RWPE2 (cell line): ENCODE measurements around the gene RBMS1.
A peak's percentile ranks its signal among the peaks of the same experiment; 100 is the strongest.

ENCODE experiments used
- ATAC-seq: fragments of 200-7000 bp; cut with Tn5 transposase; 3 replicates; pipeline ENCODE4 v1.9.1; 2021; ENCODE audit warnings: low read depth
- DNase-seq: peaks from one replicate; pipeline ENCODE4 v3.0.0-alpha.2; 2020; ENCODE audit warnings: low spot score
- H3K27ac ChIP-seq: fragments of 450-650 bp; 2 replicates; pipeline ENCODE4 v1.5.1; 2017; ENCODE audit warnings: mild to moderate bottlenecking; ENCODE audit not compliant: poor library complexity, severe bottlenecking
- H3K27me3 ChIP-seq: fragments of 250-450 bp; sonication (Bioruptor Pico); 2 replicates; pipeline ENCODE4 v1.5.1; 2021; ENCODE audit warnings: mild to moderate bottlenecking, moderate library complexity; ENCODE audit not compliant: insufficient read depth, poor library complexity, severe bottlenecking
- H3K36me3 ChIP-seq: fragments of 250-450 bp; sonication (Bioruptor Pico); 2 replicates; pipeline ENCODE4 v1.5.1; 2020; ENCODE audit warnings: low read depth, mild to moderate bottlenecking, moderate library complexity
- H3K4me1 ChIP-seq: fragments of 250-450 bp; sonication (Bioruptor Pico); 2 replicates; pipeline ENCODE4 v1.5.1; 2021; ENCODE audit warnings: mild to moderate bottlenecking, moderate library complexity; ENCODE audit not compliant: insufficient read depth, poor library complexity, severe bottlenecking
- H3K4me3 ChIP-seq: fragments of 250-450 bp; sonication (Bioruptor Pico); 2 replicates; pipeline ENCODE4 v1.5.1; 2021; ENCODE audit warnings: mild to moderate bottlenecking, moderate library complexity; ENCODE audit not compliant: severe bottlenecking
- H3K9me3 ChIP-seq: fragments of 250-450 bp; sonication (Bioruptor Pico); 2 replicates; pipeline ENCODE4 v1.5.1; 2021; ENCODE audit warnings: mild to moderate bottlenecking, moderate library complexity; ENCODE audit not compliant: severe bottlenecking
- TF ChIP-seq, protein P1 (sequence below): fragments of 450-650 bp; IDR thresholded peaks from one replicate; pipeline ENCODE4 v1.5.1; 2017; ENCODE audit warnings: mild to moderate bottlenecking, moderate library complexity; ENCODE audit not compliant: poor library complexity, severe bottlenecking

Gene RBMS1

DNA sequence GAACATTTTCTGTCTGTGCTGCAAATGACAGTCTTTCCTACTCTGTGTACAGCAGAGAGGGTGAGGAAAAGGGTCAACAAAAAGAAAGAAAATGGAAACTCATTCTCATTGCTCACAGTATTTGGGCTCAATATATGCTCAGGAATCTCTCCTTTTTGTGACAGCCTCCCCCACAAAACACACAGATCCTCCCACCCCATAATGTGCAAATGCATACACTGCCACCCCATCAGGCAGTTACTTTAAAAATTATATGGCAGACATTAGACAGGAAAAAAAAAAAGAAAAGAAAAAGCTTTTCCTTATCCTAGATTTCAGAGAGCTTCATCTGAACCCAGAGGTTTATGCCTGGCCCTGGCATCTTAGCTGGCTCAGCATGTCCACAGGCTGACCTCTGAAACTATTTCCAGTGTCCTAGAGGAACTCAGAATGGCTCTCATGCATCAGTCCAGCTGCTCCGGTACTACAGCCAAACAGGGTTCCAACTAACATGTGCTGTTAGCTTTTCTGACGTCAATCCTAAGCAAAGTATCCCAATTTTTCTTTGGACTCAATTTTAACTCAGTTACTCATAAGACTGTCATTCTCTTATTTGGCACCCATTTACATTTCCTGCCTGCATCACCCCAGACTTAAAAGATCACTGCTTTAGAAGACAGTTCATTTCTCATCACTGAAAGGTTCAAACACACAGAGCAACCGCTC lies 105.9 kb downstream of the RBMS1 start:
- Histone ChIP-seq H3K27me3 (no peaks in the 10 kb centered on the region), H3K4me3 (no peak overlapping the region), H3K36me3 (no peaks in the 10 kb centered on the region), H3K4me1 (peaks cover 59% of the 10 kb centered on the region), H3K27ac (peak overlapping the region; percentile 89), H3K9me3 (no peaks in the 10 kb centered on the region)
- no peak for DNase-seq
- TF ChIP-seq, protein P1, sequence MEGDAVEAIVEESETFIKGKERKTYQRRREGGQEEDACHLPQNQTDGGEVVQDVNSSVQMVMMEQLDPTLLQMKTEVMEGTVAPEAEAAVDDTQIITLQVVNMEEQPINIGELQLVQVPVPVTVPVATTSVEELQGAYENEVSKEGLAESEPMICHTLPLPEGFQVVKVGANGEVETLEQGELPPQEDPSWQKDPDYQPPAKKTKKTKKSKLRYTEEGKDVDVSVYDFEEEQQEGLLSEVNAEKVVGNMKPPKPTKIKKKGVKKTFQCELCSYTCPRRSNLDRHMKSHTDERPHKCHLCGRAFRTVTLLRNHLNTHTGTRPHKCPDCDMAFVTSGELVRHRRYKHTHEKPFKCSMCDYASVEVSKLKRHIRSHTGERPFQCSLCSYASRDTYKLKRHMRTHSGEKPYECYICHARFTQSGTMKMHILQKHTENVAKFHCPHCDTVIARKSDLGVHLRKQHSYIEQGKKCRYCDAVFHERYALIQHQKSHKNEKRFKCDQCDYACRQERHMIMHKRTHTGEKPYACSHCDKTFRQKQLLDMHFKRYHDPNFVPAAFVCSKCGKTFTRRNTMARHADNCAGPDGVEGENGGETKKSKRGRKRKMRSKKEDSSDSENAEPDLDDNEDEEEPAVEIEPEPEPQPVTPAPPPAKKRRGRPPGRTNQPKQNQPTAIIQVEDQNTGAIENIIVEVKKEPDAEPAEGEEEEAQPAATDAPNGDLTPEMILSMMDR = no peak
- peak; percentile 71 for ATAC-seq

GRCh38 chr2:160384791-160385190 lies 108.8 kb downstream of the RBMS1 start:
- TF ChIP-seq, protein P1 = no peak
- Histone ChIP-seq H3K4me3 (no peak overlapping the region), H3K27ac (no peak overlapping the region), H3K9me3 (no peaks in the 10 kb centered on the region), H3K4me1 (peaks cover 57% of the 10 kb centered on the region), H3K36me3 (no peaks in the 10 kb centered on the region), H3K27me3 (no peaks in the 10 kb centered on the region)
- ATAC-seq (no peak), DNase-seq (no peak)

- Histone ChIP-seq H3K27me3 (no peaks in the 10 kb centered on the region), H3K4me3 (no peak overlapping the region), H3K36me3 (no peaks in the 10 kb centered on the region), H3K27ac (peak overlapping the region; percentile 93), H3K9me3 (no peaks in the 10 kb centered on the region), H3K4me1 (peaks cover 53% of the 10 kb centered on the region)
- DNase-seq (no peak), ATAC-seq (peak; percentile 8; the same call in 1 of the 3 replicates)
- TF ChIP-seq, protein P1 = no peak
These were observed 112.1 kb downstream of the RBMS1 start for GRCh38 chr2:160381425-160381951.

DNA sequence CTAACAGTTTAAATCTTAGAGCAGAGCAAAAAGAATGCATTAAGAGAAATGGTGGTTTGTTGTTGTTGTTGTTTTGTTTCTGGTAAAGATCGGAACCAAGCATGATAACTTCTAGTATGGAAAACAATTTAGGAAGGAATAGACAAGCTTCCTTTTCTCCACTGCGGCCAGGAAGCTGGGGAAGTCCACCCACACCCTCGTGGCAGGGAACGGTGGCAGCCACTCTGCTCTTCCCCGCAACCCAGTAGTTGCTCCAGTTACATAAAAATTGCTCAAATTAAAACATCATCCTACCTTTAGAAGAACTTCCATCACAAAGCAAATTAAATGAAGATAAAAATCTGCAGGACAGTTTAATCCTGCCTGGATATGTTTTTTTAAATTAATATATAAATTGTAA lies 113.0 kb downstream of the RBMS1 start:
- Histone ChIP-seq H3K27me3 (no peaks in the 10 kb centered on the region), H3K27ac (peak overlapping the region; percentile 93), H3K4me3 (no peak overlapping the region), H3K36me3 (no peaks in the 10 kb centered on the region), H3K4me1 (peaks cover 62% of the 10 kb centered on the region), H3K9me3 (no peaks in the 10 kb centered on the region)
- DNase-seq = no peak
- TF ChIP-seq, protein P1 = no peak
- no peak for ATAC-seq

DNA sequence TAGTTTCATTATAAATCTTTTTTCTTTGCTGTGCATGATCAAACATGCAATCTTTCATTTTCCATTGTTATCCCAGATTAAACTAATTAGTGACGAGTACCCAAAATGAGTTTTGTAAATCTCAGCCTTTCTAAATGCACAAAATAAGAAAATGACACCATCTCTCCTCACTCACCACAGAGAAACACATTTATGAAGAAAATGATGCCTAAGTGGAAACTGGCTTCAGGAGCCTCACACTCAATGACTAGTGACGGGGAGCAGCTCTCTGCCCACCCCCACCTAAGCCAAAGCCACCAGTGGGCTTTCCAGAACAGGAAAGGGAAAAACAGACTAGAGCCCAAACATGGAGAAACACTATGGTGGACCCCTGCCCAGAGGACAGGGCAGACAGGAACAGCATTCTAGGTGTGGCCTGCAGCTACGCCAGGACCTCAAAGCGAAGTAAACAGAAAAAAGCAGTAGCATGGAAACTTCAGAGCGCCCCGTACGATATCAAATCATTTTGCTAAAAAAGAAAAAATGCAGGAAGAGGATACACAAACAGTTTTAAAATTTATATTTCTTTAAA lies 113.5 kb downstream of the RBMS1 start:
- ATAC-seq (no peak), DNase-seq (no peak)
- no peaks in the 10 kb centered on the region for H3K36me3 ChIP-seq
- H3K9me3 ChIP-seq = no peaks in the 10 kb centered on the region
- TF ChIP-seq, protein P1 = no peak
- H3K27me3 ChIP-seq = no peaks in the 10 kb centered on the region
- H3K4me3 ChIP-seq = no peak overlapping the region
- H3K4me1 ChIP-seq = peaks cover 67% of the 10 kb centered on the region
- peak overlapping the region; percentile 93 for H3K27ac ChIP-seq
